Measurements from ENCODE around the gene CYTH4.

GRCh38 chr22:37305887-37306286 lies 23.6 kb downstream of the CYTH4 start:
- TF ChIP-seq CTCF (IDR thresholded peaks at IDR 0.05; ENCODE audit: low read depth, low read length) = no peak
- no peak for TF ChIP-seq POLR2A (IDR thresholded peaks at IDR 0.05; ENCODE audit: extremely low read depth, insufficient read length)

All from NB4 (cell line).